CD14-positive monocyte (primary cell): ENCODE data around the gene PPP3CA. TPM values are rescaled to one million over a fixed set of nuclear protein-coding genes. Genes with fewer than 3 reads are reported as not detected.

Experiments
- DNase-seq, 3 donors: peaks; one replicate each; pipeline ENCODE4 v3.0.0-alpha.2; 2011 to 2022
- H2AFZ ChIP-seq: 2 replicates; pipeline ENCODE4 v1.6.0; 2012; ENCODE audit warnings: mild to moderate bottlenecking, low read depth, low read length, inconsistent platforms; ENCODE audit not compliant: insufficient read depth, poor library complexity, severe bottlenecking
- H3K27ac ChIP-seq, 2 donors: 1 replicate in 1 of 2; 2 replicates in 1 of 2; pipeline ENCODE4 v1.5.1; 2012 to 2013; ENCODE audit warnings: low read length in 2 of 2, control low read depth in 1 of 2, inconsistent platforms in 1 of 2, low read depth in 1 of 2, mild to moderate bottlenecking in 1 of 2
- H3K27me3 ChIP-seq, 2 donors: one replicate each; pipeline versions ENCODE4 v1.6.0 to v1.6.1; 2011 to 2013; ENCODE audit warnings: low read length in 2 of 2; ENCODE audit not compliant: control insufficient read depth in 2 of 2, insufficient read depth in 2 of 2
- H3K36me3 ChIP-seq, 2 donors: replicated peaks in 1 of 2; 1 replicate in 1 of 2; 2 replicates in 1 of 2; pipeline versions ENCODE4 v1.5.1 to v1.6.1; 2012 to 2013; ENCODE audit warnings: low read length in 2 of 2, control low read depth in 1 of 2, inconsistent platforms in 1 of 2, mild to moderate bottlenecking in 1 of 2; ENCODE audit not compliant: insufficient read depth in 2 of 2, control insufficient read depth in 1 of 2
- H3K4me1 ChIP-seq, 2 donors: 1 replicate in 1 of 2; 2 replicates in 1 of 2; pipeline versions ENCODE4 v1.5.1 to v1.6.1; 2012 to 2013; ENCODE audit warnings: low read length in 2 of 2, control low read depth in 1 of 2, inconsistent platforms in 1 of 2, mild to moderate bottlenecking in 1 of 2, moderate library complexity in 1 of 2; ENCODE audit not compliant: insufficient read depth in 2 of 2, control insufficient read depth in 1 of 2
- H3K4me2 ChIP-seq: replicated peaks from 2 replicates; pipeline ENCODE3; 2012; ENCODE audit warnings: low read length, moderate library complexity, mild to moderate bottlenecking; ENCODE audit not compliant: poor library complexity, severe bottlenecking; ENCODE audit errors: extremely low read depth
- H3K4me3 ChIP-seq, 3 experiments: fragments of 200-600 bp in 1 of 3; sonication (generic) in 1 of 3; replicated peaks in 1 of 3; 1 replicate in 2 of 3; 2 replicates in 1 of 3; pipeline ENCODE4 v1.5.1; 2011 to 2013; ENCODE audit warnings: low read length in 3 of 3, mild to moderate bottlenecking in 3 of 3, control low read depth in 2 of 3, low read depth in 2 of 3, inconsistent platforms in 1 of 3, moderate library complexity in 1 of 3
- H3K79me2 ChIP-seq: 2 replicates; pipeline ENCODE4 v1.6.0; 2012; ENCODE audit warnings: mild to moderate bottlenecking, control low read depth, inconsistent platforms, low read length, moderate library complexity; ENCODE audit not compliant: insufficient read depth
- H3K9ac ChIP-seq: 2 replicates; pipeline ENCODE4 v1.6.0; 2017; ENCODE audit warnings: low read length, mild to moderate bottlenecking; ENCODE audit not compliant: insufficient read depth, poor library complexity, severe bottlenecking
- H3K9me3 ChIP-seq, 2 donors: replicated peaks in 1 of 2; 1 replicate in 1 of 2; 2 replicates in 1 of 2; pipeline versions ENCODE4 v1.5.1 to v1.6.1; 2012 to 2013; ENCODE audit warnings: low read length in 2 of 2, control low read depth in 1 of 2; ENCODE audit not compliant: control insufficient read depth in 1 of 2, insufficient read depth in 1 of 2
- H4K20me1 ChIP-seq: 2 replicates; pipeline ENCODE4 v1.6.0; 2012; ENCODE audit warnings: mild to moderate bottlenecking, low read length, control low read depth, moderate library complexity; ENCODE audit not compliant: insufficient read depth
- H3K27ac Mint-ChIP-seq, 7 donors: one replicate each; pipeline ENCODE4 v1.8.0; 2020; ENCODE audit warnings: mild to moderate bottlenecking in 7 of 7, mixed read lengths in 7 of 7, moderate library complexity in 6 of 7, inconsistent platforms in 2 of 7
- H3K27me3 Mint-ChIP-seq, 3 donors: one replicate each; pipeline ENCODE4 v1.8.0; 2021 to 2022; ENCODE audit warnings: low read depth in 3 of 3, mild to moderate bottlenecking in 3 of 3, mixed read lengths in 3 of 3, moderate library complexity in 3 of 3, inconsistent platforms in 1 of 3
- H3K36me3 Mint-ChIP-seq, 2 donors: one replicate each; pipeline ENCODE4 v1.8.0; 2020; ENCODE audit warnings: mixed read lengths in 2 of 2, inconsistent platforms in 1 of 2, mild to moderate bottlenecking in 1 of 2
- H3K4me1 Mint-ChIP-seq: one replicate; pipeline ENCODE4 v1.8.0; 2020; ENCODE audit warnings: mild to moderate bottlenecking, mixed read lengths
- H3K4me3 Mint-ChIP-seq, 2 donors: one replicate each; pipeline ENCODE4 v1.8.0; 2020; ENCODE audit warnings: mild to moderate bottlenecking in 2 of 2, mixed read lengths in 2 of 2, moderate library complexity in 1 of 2
- H3K9me3 Mint-ChIP-seq, 7 donors: one replicate each; pipeline ENCODE4 v1.8.0; 2020 to 2022; ENCODE audit warnings: mixed read lengths in 7 of 7, mild to moderate bottlenecking in 6 of 7, moderate library complexity in 6 of 7, inconsistent platforms in 2 of 7
- intact Hi-C, 2 donors: fragments of 100-400 bp; cut with micrococcal nuclease; formaldehyde crosslinking; loops; one replicate each; pipeline versions ENCODE4 v1.15.0 to v1.15.1; 2023
- polyA plus RNA-seq, 3 donors: library from polyadenylated mRNA; depleted of rRNA in 1 of 3; unstranded in 2 of 3; stranded (reverse) in 1 of 3; fragments of 300-500 nt in 2 of 3; fragments of >200 nt in 1 of 3; fragmentation: Illumina TruSeq in 2 of 3; gene quantifications; 1 replicate in 2 of 3; 2 replicates in 1 of 3; pipeline ENCODE4 v1.2.3, GENCODE V29; 2012 to 2021
- small RNA-seq: library from RNA; depleted of rRNA; stranded (forward); fragments of <200 nt; gene quantifications from one replicate; pipeline ENCODE3, GENCODE V24; 2012; ENCODE audit warnings: low read depth; ENCODE audit not compliant: insufficient read length
- TF ChIP-seq, protein P1 (sequence below): fragments of 200-600 bp; IDR thresholded peaks from one replicate; pipeline ENCODE4 v1.8.0; 2022; ENCODE audit warnings: antibody characterized with exemption, mild to moderate bottlenecking

PPP3CA gene
- polyA plus RNA-seq, 3 donors: 5.1 to 9.7 (median 8.9) TPM

DNA sequence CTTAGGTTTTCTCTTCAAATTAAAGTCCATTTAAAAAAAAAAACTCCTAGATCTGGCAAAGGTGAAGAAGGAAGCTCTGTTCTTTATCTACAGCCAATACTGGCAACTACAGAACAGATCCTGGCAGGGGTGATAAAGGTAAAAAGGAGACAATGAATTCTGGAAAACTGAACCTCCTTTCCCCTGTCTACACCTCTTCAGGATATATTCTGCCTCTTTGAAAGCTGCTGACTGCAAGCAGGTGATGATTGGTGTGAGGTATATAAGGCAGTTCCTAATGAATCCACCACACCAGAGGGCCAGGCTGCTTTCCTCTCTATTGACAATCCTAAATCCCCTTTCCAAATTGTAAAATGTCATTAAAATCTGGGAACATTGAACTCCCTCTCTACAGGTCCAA lies 370.1 kb downstream of the PPP3CA start:
- no peak for DNase-seq
- no peaks in the 10 kb centered on the region for H3K27me3 Mint-ChIP-seq
- no peak overlapping the region for H3K27ac Mint-ChIP-seq
- Histone ChIP-seq H3K4me1 (peaks cover 16 to 26% of the 10 kb centered on the region in 2 donors), H3K4me3 (no peak overlapping the region), H3K9me3 (no peaks in the 10 kb centered on the region), H2AFZ (no peak overlapping the region), H3K36me3 (no peaks in the 10 kb centered on the region), H3K79me2 (no peaks in the 10 kb centered on the region), H3K4me2 (no peak overlapping the region), H4K20me1 (no peaks in the 10 kb centered on the region), H3K27me3 (no peaks in the 10 kb centered on the region), H3K9ac (no peak overlapping the region), H3K27ac (no peak overlapping the region)
- H3K4me1 Mint-ChIP-seq: peaks cover 24% of the 10 kb centered on the region
- peaks cover 0 to 2% (median 0%) of the 10 kb centered on the region in 7 donors for H3K9me3 Mint-ChIP-seq
- H3K4me3 Mint-ChIP-seq: no peak overlapping the region
- TF ChIP-seq, protein P1, sequence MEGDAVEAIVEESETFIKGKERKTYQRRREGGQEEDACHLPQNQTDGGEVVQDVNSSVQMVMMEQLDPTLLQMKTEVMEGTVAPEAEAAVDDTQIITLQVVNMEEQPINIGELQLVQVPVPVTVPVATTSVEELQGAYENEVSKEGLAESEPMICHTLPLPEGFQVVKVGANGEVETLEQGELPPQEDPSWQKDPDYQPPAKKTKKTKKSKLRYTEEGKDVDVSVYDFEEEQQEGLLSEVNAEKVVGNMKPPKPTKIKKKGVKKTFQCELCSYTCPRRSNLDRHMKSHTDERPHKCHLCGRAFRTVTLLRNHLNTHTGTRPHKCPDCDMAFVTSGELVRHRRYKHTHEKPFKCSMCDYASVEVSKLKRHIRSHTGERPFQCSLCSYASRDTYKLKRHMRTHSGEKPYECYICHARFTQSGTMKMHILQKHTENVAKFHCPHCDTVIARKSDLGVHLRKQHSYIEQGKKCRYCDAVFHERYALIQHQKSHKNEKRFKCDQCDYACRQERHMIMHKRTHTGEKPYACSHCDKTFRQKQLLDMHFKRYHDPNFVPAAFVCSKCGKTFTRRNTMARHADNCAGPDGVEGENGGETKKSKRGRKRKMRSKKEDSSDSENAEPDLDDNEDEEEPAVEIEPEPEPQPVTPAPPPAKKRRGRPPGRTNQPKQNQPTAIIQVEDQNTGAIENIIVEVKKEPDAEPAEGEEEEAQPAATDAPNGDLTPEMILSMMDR: no peak
- no peaks in the 10 kb centered on the region for H3K36me3 Mint-ChIP-seq
- intact Hi-C loops: no loop called here

Small RNAs within 50 kb of the gene (small RNA-seq; reads per million reads assigned to genes)
- not detected for gene MIR1255A
- gene MIR8066: not detected
